K562 (cell line): ENCODE data around the gene GRIN2D. TPM values are rescaled to one million over a fixed set of nuclear protein-coding genes. Genes with fewer than 3 reads are reported as not detected.

Experiments
- POLR3G ChIP-seq: IDR thresholded peaks from 2 replicates; pipeline ENCODE4 v1.6.1; 2011; ENCODE audit not compliant: insufficient read length, insufficient replicate concordance; ENCODE audit errors: extremely low read depth
- ZNF134 ChIP-seq: fragments of 250-450 bp; sonication (Bioruptor Pico); conservative IDR thresholded peaks from 2 replicates; pipeline ENCODE4 v1.4.0; 2020
- ZNF146 ChIP-seq: IDR thresholded peaks from one replicate; pipeline ENCODE4 v1.6.1; 2018; ENCODE audit warnings: missing compliant biosample characterization; ENCODE audit not compliant: unreplicated experiment
- ZNF184 ChIP-seq: sonication (generic); formaldehyde crosslinking; IDR thresholded peaks from 2 replicates; pipeline ENCODE4 v1.5.0; 2020; ENCODE audit warnings: missing genetic modification reagents
- ZNF445 ChIP-seq: fragments of 250-450 bp; sonication (Bioruptor Pico); IDR thresholded peaks from 2 replicates; pipeline ENCODE4 v1.4.0; 2020; ENCODE audit warnings: low read depth, mild to moderate bottlenecking, moderate library complexity
- polyA plus RNA-seq, 8 experiments: library from polyadenylated mRNA; depleted of rRNA in 4 of 8; stranded (reverse) in 5 of 8; unstranded in 3 of 8; fragments of >200 nt; fragmentation: Nextera tagmentation in 2 of 8; fragmentation: Illumina TruSeq in 1 of 8; extraction: Ambion mirVana in 2 of 8; extraction: Trizol in 1 of 8; gene quantifications; 2 replicates each; pipeline versions ENCODE4 v1.2.1 to v1.2.3, GENCODE V29; 2011 to 2014; ENCODE audit warnings: inconsistent platforms in 1 of 8, missing spikeins in 1 of 8
- total RNA-seq, 7 experiments: library from RNA; depleted of rRNA in 6 of 7; stranded (reverse); fragments of >200 nt in 6 of 7; fragmentation: Illumina TruSeq in 2 of 7; extraction: Trizol in 2 of 7; gene quantifications; 2 replicates each; pipeline versions ENCODE4 v1.2.1 to v1.2.3, GENCODE V29; 2011 to 2021; ENCODE audit warnings: low replicate concordance in 1 of 7
- TF ChIP-seq, protein P1 (sequence below): sonication (generic); formaldehyde crosslinking; IDR thresholded peaks from 2 replicates; pipeline ENCODE4 v1.8.0; 2023; ENCODE audit warnings: mild to moderate bottlenecking, missing genetic modification reagents
- TF ChIP-seq, protein P2 (sequence below), 2 experiments: fragments of 200-800 bp in 1 of 2; sonication (Bioruptor generic) in 1 of 2; sonication (generic) in 1 of 2; formaldehyde crosslinking in 1 of 2; IDR thresholded peaks in 1 of 2; conservative IDR thresholded peaks in 1 of 2; 2 replicates each; pipeline versions ENCODE4 v1.5.0 to v1.6.1; 2016 to 2020; ENCODE audit warnings: missing compliant biosample characterization in 1 of 2, missing genetic modification characterization in 1 of 2, missing genetic modification reagents in 1 of 2
- TF ChIP-seq, protein P3 (sequence below): sonication (generic); formaldehyde crosslinking; IDR thresholded peaks from 2 replicates; pipeline ENCODE4 v1.8.1; 2023; ENCODE audit warnings: missing genetic modification reagents, mild to moderate bottlenecking, borderline replicate concordance
- TF ChIP-seq, protein P4 (sequence below): fragments of 250-450 bp; sonication (Bioruptor Pico); IDR thresholded peaks from 2 replicates; pipeline ENCODE4 v1.8.0; 2022; ENCODE audit warnings: inconsistent platforms

Gene GRIN2D
- total and polyA plus RNA-seq, 9 of the 15 experiments (the other 6 are each of a cell fraction or from before 2014, with no cell fraction given) = 0.32 to 31.5 (median 1.8) TPM

DNA sequence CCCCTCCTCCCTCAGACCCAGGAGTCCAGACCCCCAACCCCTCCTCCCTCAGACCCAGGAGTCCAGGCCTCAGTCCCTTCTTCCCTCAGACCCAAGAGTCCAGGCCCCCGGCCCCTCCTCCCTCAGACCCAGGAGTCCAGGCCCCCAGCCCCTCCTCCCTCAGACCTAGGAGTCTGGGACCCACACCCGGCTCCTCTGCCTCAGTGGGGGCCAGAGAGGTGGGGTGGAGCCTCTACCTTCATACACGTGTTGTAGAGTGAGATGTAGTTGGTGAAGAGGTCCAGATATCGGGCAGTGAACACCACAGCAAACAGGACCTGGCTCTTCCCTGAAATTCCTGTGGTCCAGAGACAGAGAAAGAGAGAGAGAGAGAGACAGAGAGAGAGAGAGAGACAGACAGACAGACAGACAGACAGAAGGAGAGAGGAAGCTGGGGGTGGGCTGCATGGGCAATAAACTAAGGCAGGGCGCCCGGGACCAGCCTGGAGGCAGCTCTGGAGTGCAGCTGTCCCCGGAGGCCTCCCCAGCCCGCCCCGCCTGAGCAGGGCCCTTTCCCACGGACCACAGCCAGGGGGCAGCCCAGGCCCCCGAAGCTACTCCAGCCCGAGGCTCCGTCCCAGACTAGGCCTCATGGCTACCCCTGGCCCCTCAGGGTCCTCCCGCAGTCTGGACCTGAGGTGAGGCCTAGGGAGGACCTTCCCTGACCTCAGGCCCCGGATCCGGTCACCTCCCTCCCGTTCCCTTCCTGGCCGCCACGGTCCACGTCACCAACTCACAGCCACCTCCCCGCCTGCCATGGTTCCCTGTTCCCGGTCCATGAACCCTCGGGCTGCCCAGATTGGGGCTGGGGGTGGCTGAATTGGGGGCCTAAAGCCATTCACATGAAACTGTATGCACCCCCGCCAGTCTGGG is 3.0 kb upstream of the GRIN2D start (continued):
- TF ChIP-seq POLR3G = no peak
- TF ChIP-seq, protein P1, sequence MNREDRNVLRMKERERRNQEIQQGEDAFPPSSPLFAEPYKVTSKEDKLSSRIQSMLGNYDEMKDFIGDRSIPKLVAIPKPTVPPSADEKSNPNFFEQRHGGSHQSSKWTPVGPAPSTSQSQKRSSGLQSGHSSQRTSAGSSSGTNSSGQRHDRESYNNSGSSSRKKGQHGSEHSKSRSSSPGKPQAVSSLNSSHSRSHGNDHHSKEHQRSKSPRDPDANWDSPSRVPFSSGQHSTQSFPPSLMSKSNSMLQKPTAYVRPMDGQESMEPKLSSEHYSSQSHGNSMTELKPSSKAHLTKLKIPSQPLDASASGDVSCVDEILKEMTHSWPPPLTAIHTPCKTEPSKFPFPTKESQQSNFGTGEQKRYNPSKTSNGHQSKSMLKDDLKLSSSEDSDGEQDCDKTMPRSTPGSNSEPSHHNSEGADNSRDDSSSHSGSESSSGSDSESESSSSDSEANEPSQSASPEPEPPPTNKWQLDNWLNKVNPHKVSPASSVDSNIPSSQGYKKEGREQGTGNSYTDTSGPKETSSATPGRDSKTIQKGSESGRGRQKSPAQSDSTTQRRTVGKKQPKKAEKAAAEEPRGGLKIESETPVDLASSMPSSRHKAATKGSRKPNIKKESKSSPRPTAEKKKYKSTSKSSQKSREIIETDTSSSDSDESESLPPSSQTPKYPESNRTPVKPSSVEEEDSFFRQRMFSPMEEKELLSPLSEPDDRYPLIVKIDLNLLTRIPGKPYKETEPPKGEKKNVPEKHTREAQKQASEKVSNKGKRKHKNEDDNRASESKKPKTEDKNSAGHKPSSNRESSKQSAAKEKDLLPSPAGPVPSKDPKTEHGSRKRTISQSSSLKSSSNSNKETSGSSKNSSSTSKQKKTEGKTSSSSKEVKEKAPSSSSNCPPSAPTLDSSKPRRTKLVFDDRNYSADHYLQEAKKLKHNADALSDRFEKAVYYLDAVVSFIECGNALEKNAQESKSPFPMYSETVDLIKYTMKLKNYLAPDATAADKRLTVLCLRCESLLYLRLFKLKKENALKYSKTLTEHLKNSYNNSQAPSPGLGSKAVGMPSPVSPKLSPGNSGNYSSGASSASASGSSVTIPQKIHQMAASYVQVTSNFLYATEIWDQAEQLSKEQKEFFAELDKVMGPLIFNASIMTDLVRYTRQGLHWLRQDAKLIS (CRISPR knock-in tag) = peak; percentile 90
- TF ChIP-seq ZNF134 (CRISPR knock-in tag) = no peak
- TF ChIP-seq, protein P2, sequence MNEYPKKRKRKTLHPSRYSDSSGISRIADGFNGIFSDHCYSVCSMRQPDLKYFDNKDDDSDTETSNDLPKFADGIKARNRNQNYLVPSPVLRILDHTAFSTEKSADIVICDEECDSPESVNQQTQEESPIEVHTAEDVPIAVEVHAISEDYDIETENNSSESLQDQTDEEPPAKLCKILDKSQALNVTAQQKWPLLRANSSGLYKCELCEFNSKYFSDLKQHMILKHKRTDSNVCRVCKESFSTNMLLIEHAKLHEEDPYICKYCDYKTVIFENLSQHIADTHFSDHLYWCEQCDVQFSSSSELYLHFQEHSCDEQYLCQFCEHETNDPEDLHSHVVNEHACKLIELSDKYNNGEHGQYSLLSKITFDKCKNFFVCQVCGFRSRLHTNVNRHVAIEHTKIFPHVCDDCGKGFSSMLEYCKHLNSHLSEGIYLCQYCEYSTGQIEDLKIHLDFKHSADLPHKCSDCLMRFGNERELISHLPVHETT (CRISPR knock-in tag; conservative IDR thresholded peaks at IDR 0.05 in 1 of 2, IDR thresholded peaks at IDR 0.05 in 1 of 2) = peak in 1 of 2 experiments; percentile 69; a peak in 2 of 4 replicates
- TF ChIP-seq, protein P3, sequence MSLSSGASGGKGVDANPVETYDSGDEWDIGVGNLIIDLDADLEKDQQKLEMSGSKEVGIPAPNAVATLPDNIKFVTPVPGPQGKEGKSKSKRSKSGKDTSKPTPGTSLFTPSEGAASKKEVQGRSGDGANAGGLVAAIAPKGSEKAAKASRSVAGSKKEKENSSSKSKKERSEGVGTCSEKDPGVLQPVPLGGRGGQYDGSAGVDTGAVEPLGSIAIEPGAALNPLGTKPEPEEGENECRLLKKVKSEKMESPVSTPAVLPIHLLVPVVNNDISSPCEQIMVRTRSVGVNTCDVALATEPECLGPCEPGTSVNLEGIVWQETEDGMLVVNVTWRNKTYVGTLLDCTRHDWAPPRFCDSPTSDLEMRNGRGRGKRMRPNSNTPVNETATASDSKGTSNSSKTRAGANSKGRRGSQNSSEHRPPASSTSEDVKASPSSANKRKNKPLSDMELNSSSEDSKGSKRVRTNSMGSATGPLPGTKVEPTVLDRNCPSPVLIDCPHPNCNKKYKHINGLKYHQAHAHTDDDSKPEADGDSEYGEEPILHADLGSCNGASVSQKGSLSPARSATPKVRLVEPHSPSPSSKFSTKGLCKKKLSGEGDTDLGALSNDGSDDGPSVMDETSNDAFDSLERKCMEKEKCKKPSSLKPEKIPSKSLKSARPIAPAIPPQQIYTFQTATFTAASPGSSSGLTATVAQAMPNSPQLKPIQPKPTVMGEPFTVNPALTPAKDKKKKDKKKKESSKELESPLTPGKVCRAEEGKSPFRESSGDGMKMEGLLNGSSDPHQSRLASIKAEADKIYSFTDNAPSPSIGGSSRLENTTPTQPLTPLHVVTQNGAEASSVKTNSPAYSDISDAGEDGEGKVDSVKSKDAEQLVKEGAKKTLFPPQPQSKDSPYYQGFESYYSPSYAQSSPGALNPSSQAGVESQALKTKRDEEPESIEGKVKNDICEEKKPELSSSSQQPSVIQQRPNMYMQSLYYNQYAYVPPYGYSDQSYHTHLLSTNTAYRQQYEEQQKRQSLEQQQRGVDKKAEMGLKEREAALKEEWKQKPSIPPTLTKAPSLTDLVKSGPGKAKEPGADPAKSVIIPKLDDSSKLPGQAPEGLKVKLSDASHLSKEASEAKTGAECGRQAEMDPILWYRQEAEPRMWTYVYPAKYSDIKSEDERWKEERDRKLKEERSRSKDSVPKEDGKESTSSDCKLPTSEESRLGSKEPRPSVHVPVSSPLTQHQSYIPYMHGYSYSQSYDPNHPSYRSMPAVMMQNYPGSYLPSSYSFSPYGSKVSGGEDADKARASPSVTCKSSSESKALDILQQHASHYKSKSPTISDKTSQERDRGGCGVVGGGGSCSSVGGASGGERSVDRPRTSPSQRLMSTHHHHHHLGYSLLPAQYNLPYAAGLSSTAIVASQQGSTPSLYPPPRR (CRISPR knock-in tag) = no peak
- TF ChIP-seq ZNF445 (CRISPR knock-in tag) = no peak
- TF ChIP-seq ZNF146 (CRISPR knock-in tag) = no peak
- TF ChIP-seq, protein P4, sequence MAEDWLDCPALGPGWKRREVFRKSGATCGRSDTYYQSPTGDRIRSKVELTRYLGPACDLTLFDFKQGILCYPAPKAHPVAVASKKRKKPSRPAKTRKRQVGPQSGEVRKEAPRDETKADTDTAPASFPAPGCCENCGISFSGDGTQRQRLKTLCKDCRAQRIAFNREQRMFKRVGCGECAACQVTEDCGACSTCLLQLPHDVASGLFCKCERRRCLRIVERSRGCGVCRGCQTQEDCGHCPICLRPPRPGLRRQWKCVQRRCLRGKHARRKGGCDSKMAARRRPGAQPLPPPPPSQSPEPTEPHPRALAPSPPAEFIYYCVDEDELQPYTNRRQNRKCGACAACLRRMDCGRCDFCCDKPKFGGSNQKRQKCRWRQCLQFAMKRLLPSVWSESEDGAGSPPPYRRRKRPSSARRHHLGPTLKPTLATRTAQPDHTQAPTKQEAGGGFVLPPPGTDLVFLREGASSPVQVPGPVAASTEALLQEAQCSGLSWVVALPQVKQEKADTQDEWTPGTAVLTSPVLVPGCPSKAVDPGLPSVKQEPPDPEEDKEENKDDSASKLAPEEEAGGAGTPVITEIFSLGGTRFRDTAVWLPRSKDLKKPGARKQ (CRISPR knock-in tag) = no peak
- no peak for TF ChIP-seq ZNF184
